Activated naive CD4-positive, alpha-beta T cell treated with Interleukin-2 at 50 U/mL for 16 hours (primary cell): ENCODE results near the gene MYRF.
A peak's percentile ranks its signal among the peaks of the same experiment; 100 is the strongest.

ENCODE experiments used
- DNase-seq: peaks from one replicate; pipeline ENCODE4 v3.0.0-alpha.2; 2020

MYRF gene

DNA sequence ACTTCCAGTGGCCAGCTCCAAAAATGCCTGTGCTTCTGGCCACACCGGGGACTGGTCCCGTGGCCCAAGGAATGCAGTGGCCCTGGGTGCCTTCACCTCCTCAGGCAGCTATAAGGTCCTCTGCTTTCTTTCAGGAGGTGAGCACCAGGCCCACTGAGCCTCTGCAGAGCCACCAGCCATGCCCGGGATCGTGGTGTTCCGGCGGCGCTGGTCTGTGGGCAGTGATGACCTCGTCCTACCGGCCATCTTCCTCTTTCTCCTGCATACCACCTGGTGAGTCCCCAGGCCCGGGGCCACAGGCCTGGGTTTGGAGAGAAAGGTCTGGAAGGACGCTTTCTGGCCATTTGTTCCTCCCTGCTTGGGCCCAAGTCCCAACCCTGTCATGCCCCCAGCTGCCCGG, 32.5 kb upstream of the MYRF start:
- no peak for DNase-seq

- DNase-seq = no peak
Observed at GRCh38 chr11:61720597-61720996, 31.8 kb upstream of the MYRF start.

DNA sequence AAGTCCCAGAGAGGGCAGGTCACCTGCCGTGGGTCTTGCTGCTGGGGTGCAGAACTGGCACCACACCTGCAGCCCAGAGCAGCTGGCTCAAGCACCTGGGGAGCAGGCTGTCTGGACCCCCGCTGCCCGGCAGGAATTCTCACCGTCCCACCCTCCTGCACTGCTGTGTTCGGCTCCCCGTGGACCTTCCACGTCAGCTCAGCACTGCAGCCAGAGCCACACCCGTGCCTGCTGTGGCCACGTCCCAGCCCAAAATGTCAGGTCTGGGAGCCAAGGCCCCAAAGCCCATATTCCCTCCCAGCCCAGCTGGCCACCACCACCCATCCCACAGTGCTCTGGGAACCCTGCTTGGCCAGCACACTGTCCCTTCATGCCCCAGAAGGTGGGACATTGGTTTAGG, 28.0 kb upstream of the MYRF start:
- no peak for DNase-seq

DNA sequence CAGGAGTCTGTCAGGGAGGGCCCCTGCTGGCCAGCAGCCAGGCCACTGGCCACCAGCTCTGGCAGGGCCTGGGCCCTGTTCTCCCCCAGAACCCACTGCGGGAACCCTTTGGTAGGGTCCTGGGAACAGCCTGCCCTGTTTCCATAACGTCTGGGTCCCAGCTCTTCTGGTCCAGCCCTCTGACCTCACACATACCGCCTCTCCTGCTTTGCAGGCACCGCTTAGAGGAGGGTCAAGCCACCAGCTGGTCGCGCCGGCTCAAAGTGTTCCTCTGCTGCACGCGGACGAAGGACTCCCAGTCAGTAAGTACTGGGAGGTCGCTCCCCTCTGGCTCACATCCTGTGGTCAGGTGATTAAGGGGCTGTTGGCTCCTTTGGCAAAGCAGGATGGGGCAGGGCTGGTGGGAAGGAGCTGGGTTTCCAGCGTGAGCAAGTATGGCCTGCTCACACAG, 26.6 kb upstream of the MYRF start:
- DNase-seq = no peak

- no peak for DNase-seq
Observed at GRCh38 chr11:61726775-61727174, 25.7 kb upstream of the MYRF start.

DNA sequence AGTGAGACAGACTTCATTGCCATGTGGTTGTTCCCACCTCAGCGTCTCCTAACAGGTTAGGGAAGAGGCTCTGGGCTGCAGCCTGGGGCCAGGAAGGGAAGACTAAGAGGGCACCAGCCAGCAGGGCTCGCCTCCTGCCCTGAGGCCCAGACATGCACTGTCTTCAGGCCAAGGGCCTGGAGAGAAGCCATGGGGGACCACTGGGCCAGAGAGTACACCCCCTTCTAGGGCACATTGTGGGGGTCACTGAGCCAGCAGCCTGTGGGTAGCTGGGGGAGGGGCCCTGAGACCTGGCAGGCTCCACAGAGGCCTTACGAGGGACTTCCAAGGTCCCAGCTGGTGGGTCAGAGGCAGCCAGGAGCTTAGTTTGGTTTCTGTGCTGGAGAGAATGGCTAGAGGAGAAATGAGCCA, 25.0 kb upstream of the MYRF start:
- no peak for DNase-seq

- no peak for DNase-seq
Observed at GRCh38 chr11:61728066-61728939, 24.1 kb upstream of the MYRF start.

GRCh38 chr11:61728940-61729219, 23.6 kb upstream of the MYRF start:
- DNase-seq = no peak

DNA sequence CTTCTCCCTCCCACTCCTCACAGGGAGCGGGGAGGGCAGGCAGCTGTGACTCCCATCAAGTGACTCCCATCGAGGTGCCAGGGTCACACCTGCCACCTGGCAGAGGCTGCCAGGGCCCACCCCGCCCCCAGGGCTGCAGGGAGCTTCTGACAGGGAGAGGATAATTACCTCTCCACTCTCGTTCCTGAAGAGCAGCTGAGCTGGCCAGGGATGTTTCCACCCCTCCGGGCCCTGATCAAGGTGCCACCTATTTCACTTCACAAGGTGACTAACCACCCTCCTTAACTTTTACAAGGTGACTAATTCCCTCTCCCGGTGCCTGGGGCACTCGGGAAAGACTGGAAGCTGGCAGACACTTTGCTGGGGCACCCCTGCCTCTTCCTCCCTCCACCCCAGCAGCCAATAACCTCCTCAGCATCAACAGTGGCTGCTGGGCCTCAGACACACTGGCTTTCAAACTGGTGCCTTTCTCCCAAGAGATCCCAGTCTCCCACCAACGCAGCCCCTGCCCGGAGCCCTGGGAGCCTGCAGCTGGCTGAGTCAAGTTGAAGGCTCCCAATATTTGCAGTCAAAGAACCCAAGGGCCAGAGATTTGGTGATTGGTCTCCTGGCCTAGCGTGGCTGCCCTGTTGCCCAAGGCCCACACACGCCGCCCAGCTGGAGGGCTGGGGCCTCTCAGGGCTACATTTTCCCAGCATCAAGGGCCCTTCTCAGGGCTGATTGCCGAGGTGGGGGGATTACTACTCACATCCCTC, 22.0 kb upstream of the MYRF start:
- no peak for DNase-seq

DNA sequence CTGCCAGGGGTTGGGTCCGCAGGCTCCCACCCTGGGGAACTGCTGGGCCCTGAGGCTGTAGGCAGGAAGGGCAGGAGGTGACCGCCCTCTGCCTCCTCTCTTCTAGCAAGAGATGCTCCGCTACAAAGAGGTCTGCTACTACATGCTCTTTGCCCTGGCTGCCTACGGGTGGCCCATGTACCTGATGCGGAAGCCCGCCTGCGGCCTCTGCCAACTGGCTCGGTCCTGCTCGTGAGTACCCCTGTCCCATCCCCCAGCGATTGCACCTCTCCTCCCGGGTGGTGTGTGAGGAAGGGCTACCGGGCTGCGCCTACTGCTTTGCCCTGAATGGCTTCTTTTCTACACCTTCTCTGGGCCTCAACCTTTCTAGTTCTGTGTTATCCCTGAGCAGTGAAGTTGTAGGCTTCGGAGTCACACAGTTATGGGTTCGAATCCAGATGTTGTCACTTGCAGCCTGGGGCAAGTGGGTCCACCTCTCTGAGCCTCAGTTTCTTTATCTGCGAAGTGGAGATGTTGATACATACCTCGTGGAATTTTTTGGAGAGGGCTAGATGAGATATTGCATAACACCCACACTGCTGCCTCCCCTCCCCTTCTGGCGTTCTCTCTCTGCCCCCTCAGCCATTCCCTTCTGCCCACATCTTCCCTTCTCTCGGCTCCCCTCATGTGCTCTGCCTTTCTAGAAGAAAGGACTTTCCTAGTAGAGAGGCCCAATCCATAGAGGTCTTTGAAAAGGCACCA, 21.1 kb upstream of the MYRF start:
- no peak for DNase-seq

- DNase-seq = no peak
Observed at GRCh38 chr11:61731952-61732675, 20.3 kb upstream of the MYRF start.

DNA sequence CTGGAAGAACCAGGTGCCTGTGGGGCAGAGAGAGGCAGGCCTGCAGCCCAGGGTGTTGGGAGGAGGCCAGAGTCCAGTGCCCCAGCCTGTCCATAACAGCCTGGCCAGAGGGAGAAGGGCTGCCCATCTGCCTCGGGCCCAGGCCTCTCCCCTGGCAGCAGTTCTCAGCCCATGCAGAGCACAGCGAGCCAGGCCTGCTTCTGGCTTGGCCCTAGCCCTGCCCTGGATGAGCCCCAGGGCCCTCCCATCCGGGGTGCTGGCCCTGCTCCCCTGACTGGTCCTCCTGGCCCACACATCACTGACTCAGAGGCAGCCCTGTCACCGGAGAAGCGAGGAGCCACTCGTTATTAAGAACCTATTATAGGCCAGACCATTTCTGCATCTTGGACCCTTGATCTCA, 19.7 kb upstream of the MYRF start:
- DNase-seq = no peak

DNA sequence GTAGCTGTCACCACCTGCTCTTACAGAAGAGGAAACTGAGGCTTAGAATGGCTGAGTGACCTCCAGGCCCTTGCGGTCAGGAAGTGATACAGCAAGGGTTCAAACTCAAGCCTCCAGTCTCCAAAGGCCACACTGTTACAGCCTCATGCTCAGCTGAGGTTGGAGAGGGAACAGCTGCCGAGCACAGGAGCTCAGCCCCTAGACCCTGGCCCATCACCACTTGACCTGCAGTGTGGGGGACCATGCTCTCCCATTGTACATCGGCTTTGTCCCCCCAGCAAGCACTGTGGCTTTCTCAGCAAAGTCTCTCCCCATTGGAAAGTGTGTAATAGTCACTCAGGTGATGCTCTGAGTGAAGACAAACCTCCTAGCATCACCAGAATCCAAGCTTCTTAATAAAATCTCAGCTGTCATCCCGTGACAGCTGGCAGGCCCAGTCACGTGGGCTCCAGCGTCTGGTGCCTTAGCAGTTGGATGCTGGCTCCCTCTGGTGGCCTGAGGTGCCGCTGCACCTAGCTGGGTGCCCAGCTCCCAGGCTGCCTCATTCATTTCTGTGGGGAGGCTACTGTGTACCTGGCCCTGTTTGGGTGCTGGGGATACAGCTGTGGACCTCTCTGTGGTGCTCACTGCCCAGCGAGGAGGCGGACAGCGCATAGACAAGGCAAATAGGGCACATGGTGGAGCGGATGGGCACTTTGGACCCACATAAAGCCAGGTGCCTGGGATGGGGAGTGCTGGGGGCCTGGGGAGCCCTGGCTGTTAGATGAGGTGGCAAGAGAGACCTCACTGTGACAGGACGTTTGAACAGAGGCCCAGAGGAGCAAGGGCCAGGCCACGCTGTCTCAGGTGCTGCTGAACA, 19.1 kb upstream of the MYRF start:
- DNase-seq = peak; percentile 86

GRCh38 chr11:61734767-61735166, 17.7 kb upstream of the MYRF start:
- no peak for DNase-seq

DNA sequence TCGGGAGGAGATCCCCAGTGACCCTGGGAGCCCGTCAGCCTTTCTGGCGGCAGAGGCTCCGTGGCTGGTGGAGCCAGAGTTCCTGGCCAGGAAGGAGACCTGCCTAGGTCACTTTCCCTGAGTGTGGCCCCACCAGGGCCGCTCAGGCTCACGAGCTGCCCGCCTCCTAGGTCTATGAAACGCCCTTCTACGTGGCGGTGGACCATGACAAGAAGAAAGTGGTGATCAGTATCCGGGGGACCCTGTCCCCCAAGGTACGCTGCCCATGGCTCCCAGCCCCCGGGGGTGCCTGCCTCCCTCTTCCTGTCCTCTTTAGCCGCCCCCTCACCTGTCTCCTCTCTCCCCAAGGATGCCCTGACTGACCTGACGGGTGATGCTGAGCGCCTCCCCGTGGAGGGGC, 17.0 kb upstream of the MYRF start:
- no peak for DNase-seq

- DNase-seq = no peak
Observed at GRCh38 chr11:61736310-61736709, 16.1 kb upstream of the MYRF start.

DNA sequence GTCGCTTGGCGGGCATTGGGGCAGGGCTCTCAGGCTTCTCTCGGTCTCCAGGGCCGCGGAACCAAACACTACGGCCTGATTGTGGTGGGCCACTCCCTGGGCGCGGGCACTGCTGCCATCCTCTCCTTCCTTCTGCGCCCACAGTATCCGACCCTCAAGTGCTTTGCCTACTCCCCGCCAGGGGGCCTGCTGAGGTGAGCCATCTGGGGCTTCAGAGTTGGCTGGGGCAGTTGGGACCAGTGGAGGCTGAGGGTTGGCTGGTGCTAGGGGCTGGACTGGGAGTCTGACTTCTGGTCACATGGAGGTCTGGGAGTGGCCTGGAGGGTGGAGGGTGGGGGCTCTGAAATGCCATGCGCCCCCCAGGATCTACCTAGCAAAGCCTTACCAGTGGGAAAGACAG, 15.3 kb upstream of the MYRF start:
- DNase-seq = no peak

GRCh38 chr11:61737636-61738386, 14.6 kb upstream of the MYRF start:
- no peak for DNase-seq

DNA sequence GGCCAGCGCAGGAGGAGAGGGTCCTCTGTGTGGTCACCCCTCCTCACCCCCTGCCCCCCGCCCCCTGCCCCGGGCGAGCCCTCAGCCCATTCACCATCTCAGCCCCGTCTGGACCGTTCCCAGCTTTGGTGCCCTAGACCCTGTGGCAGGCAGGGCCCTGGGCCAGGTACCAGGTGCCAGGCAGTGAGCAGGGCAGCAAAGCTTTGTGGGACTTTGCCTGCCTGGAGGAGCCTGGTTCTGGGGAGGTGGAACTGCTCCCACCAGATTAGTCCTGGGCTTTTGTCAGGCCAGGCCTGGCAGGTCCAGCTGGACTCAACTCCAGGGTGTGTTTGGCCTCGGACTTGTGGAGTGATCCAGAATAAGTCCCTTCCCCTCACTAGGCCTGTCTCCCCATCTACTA, 13.7 kb upstream of the MYRF start:
- no peak for DNase-seq

- DNase-seq = no peak
Observed at GRCh38 chr11:61739413-61739812, 13.0 kb upstream of the MYRF start.

DNA sequence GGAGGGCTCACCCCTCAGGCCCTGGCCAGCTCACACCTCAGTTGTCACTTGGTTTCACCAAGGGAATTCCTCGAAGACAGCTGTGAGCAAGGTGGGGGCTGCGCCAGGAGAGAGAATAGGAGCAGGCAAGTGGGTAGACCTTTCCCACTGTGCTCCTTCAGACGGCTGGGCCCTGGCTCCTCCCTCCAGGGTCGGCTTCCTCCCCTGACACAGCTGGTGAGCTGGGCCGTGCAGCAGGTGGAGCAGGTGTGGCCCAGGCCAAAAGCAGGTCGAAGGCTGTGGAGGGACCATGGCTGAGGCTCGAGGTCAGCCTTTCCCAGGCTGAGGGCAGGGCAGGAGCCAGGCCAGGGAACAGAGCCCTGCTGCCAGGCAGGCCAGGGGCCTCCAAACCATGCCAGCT, 12.5 kb upstream of the MYRF start:
- DNase-seq = no peak
